OCI-LY3 (cell line): ENCODE results near the gene TOM1L2.
A peak's percentile ranks its signal among the peaks of the same experiment; 100 is the strongest.

ENCODE experiments used
- H2AFZ ChIP-seq: fragments of 200-600, 300-600 bp; shearing (Covaris generic); 2 replicates; pipeline ENCODE4 v1.6.0; 2014; ENCODE audit warnings: antibody characterized with exemption, low read depth, low read length
- H3K27ac ChIP-seq: fragments of 200-600, 300-600 bp; sonication (generic); 2 replicates; pipeline ENCODE4 v1.5.1; 2014; ENCODE audit warnings: mild to moderate bottlenecking, low read length, moderate library complexity, mixed read lengths
- H3K27me3 ChIP-seq: fragments of 200-600, 300-600 bp; sonication (generic); 2 replicates; pipeline ENCODE4 v1.6.1; 2014; ENCODE audit warnings: low read depth, low read length, mixed read lengths
- H3K36me3 ChIP-seq: fragments of 200-600, 300-600 bp; sonication (generic); replicated peaks from 2 replicates; pipeline ENCODE3; 2014; ENCODE audit warnings: low read depth, low read length, mixed read lengths
- H3K4me1 ChIP-seq: fragments of 300-600, 200-600 bp; sonication (generic); 2 replicates; pipeline ENCODE4 v1.6.1; 2014; ENCODE audit warnings: low read length, mixed read lengths
- H3K4me2 ChIP-seq: fragments of 200-600, 300-600 bp; sonication (generic); 2 replicates; pipeline ENCODE4 v1.6.1; 2014; ENCODE audit warnings: low read length, mixed read lengths
- H3K4me3 ChIP-seq: fragments of 300-600, 200-600 bp; sonication (generic); 2 replicates; pipeline ENCODE4 v1.5.1; 2014; ENCODE audit warnings: antibody characterized with exemption, mild to moderate bottlenecking, low read length, moderate library complexity
- H3K79me2 ChIP-seq: fragments of 300-600, 200-600 bp; shearing (Covaris generic); 2 replicates; pipeline ENCODE4 v1.6.1; 2014; ENCODE audit warnings: mild to moderate bottlenecking, low read length, mixed read lengths
- H3K9ac ChIP-seq: fragments of 300-600, 200-600 bp; shearing (Covaris generic); 2 replicates; pipeline ENCODE4 v1.6.0; 2014; ENCODE audit warnings: mild to moderate bottlenecking, low read length, moderate library complexity
- H3K9me3 ChIP-seq: fragments of 200-600, 300-600 bp; shearing (Covaris generic); 2 replicates; pipeline ENCODE4 v1.6.1; 2014; ENCODE audit warnings: low read length, mixed read lengths; ENCODE audit not compliant: insufficient read depth
- H4K20me1 ChIP-seq: fragments of 200-600, 300-600 bp; sonication (generic); 2 replicates; pipeline ENCODE4 v1.6.1; 2016; ENCODE audit warnings: low read length, mixed read lengths; ENCODE audit not compliant: insufficient read depth
- EZH2phosphoT487 ChIP-seq: fragments of 200-600 bp; shearing (Covaris generic); IDR thresholded peaks from 2 replicates; pipeline ENCODE4 v1.6.1; 2018; ENCODE audit warnings: antibody characterized with exemption, mixed run types, low read depth
- TF ChIP-seq, protein P1 (sequence below): fragments of 200-600, 300-600 bp; sonication (generic); IDR thresholded peaks from 2 replicates; pipeline ENCODE4 v1.5.1; 2014; ENCODE audit warnings: antibody characterized with exemption, low read length, low read depth

The TOM1L2 gene

DNA sequence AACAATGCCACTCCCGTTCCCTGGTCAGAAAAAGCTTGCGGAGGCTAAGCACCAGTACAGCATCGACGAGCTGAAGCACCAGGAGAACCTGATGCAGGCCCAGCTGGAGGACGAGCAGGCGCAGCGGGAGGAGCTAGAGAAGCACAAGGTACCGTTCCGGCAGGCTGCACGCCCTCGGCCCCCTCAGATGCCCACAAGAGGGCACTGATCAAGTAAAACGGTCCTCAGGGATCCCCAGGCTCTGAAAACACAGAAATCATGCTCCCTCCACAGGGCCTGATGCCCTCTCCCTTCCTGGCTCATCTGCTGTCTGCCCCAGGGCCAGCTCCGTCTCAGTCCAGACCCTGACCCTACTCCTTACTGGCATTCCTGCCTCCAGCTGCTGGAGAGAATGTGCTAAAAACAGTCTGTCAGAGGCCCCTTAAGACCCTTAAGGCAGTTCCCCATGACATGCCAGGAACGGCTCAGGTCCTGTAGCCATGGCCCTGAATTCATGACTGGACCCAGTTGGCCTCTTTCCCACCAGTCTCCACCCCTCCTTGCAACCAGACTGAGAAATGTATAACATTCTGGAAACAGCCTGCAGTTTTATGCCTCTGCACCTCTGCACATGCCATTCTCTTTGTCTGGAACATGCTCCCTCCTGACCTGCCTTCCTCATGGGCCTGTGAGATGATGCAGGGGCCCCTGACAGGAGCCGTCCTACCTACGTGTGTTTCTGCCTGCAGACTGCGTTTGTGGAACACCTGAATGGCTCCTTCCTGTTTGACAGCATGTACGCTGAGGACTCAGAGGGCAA, 22.3 kb upstream of the TOM1L2 start:
- TF ChIP-seq EZH2phosphoT487 = no peak
- TF ChIP-seq, protein P1, sequence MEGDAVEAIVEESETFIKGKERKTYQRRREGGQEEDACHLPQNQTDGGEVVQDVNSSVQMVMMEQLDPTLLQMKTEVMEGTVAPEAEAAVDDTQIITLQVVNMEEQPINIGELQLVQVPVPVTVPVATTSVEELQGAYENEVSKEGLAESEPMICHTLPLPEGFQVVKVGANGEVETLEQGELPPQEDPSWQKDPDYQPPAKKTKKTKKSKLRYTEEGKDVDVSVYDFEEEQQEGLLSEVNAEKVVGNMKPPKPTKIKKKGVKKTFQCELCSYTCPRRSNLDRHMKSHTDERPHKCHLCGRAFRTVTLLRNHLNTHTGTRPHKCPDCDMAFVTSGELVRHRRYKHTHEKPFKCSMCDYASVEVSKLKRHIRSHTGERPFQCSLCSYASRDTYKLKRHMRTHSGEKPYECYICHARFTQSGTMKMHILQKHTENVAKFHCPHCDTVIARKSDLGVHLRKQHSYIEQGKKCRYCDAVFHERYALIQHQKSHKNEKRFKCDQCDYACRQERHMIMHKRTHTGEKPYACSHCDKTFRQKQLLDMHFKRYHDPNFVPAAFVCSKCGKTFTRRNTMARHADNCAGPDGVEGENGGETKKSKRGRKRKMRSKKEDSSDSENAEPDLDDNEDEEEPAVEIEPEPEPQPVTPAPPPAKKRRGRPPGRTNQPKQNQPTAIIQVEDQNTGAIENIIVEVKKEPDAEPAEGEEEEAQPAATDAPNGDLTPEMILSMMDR = 0 out of 2 replicates have a peak, but pooled peaks have one; percentile 9
- Histone ChIP-seq H3K4me1 (no peaks in the 10 kb centered on the region), H3K79me2 (no peaks in the 10 kb centered on the region), H3K4me3 (no peak overlapping the region), H4K20me1 (no peaks in the 10 kb centered on the region), H3K27ac (no peak overlapping the region), H2AFZ (no peak overlapping the region), H3K9ac (no peak overlapping the region), H3K36me3 (no peaks in the 10 kb centered on the region), H3K4me2 (no peak overlapping the region), H3K27me3 (no peaks in the 10 kb centered on the region), H3K9me3 (no peaks in the 10 kb centered on the region)

DNA sequence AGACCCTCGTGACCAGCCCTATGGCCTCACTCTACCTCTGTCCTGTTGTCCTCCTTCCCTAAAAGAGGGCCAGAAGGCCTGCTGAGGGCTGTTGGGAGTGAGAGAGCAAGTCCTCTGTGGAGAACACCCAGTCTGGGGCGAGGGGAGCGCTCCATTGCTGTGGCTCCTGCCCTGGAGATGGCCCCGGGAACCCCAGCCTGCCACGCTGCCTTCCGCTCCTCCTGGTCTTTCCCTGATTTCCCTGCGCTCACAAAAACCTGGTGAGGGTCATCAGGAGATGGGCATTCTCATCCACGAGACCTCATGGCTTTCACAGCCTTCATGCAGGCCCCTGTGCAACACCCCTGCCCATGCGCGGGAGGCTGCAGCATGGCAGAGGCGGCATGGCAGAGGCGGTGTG, 21.7 kb upstream of the TOM1L2 start:
- Histone ChIP-seq H3K4me1 (no peaks in the 10 kb centered on the region), H3K27ac (no peak overlapping the region), H3K27me3 (no peaks in the 10 kb centered on the region), H3K4me2 (no peak overlapping the region), H3K9ac (no peak overlapping the region), H4K20me1 (no peaks in the 10 kb centered on the region), H3K36me3 (no peaks in the 10 kb centered on the region), H3K9me3 (no peaks in the 10 kb centered on the region), H3K4me3 (no peak overlapping the region), H2AFZ (no peak overlapping the region), H3K79me2 (no peaks in the 10 kb centered on the region)
- TF ChIP-seq, protein P1 = no peak
- no peak for TF ChIP-seq EZH2phosphoT487

DNA sequence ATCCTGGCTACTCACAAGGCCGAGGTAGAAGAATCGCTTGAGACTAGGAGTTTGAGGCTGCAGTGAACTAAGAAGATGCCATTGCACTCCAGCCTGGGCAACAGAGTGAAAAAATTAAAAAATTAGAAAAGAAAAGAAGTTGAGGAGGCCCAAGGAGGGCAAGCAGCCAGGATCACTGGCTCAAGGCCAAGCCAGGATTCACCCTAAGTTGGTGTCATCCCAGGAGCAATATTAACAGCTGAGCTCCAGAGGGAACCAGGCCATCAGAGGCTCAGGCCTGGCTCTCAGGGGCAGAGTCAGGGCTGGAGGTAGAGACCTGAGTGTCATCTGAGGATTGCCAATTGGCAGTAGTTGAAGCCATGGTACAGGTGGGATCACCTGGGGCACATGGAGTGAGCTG, 21.2 kb upstream of the TOM1L2 start:
- Histone ChIP-seq H3K9ac (no peak overlapping the region), H3K27me3 (no peaks in the 10 kb centered on the region), H4K20me1 (no peaks in the 10 kb centered on the region), H3K79me2 (no peaks in the 10 kb centered on the region), H3K27ac (no peak overlapping the region), H3K4me2 (no peak overlapping the region), H3K4me3 (no peak overlapping the region), H2AFZ (no peak overlapping the region), H3K4me1 (no peaks in the 10 kb centered on the region), H3K36me3 (no peaks in the 10 kb centered on the region), H3K9me3 (no peaks in the 10 kb centered on the region)
- no peak for TF ChIP-seq EZH2phosphoT487
- TF ChIP-seq, protein P1 = no peak

DNA sequence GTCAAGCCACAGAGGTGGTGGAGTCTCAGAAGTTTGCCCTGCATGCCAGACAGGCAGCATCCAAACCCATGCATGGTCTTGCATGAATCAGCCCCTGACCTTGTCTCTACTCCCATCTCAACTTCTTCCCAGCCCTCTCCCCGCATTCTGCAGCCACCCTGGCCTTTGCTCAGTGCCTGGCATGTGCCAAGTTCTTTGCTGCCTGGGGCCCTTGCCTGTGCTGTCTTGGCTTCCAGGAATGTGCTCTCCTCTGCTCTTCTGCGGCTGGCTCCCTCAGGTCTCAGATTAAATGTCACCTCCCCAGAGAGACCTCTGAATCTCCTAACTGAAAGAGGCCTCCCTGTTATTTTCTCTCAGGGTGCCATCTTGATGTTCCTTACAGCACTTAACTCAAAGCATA, 18.1 kb upstream of the TOM1L2 start:
- no peak overlapping the region for H2AFZ ChIP-seq
- TF ChIP-seq, protein P1 = no peak
- no peak for TF ChIP-seq EZH2phosphoT487
- no peak overlapping the region for H3K27ac ChIP-seq
- no peak overlapping the region for H3K9ac ChIP-seq
- H3K4me3 ChIP-seq = no peak overlapping the region
- H3K36me3 ChIP-seq = no peaks in the 10 kb centered on the region
- no peaks in the 10 kb centered on the region for H3K79me2 ChIP-seq
- no peaks in the 10 kb centered on the region for H3K9me3 ChIP-seq
- peaks cover 2% of the 10 kb centered on the region; the same call in 1 of the 2 replicates for H3K4me1 ChIP-seq
- H4K20me1 ChIP-seq = no peaks in the 10 kb centered on the region
- H3K4me2 ChIP-seq = no peak overlapping the region
- H3K27me3 ChIP-seq = no peaks in the 10 kb centered on the region
